ENCODE results near the gene ADAMTSL3.

The ADAMTSL3 gene

GRCh38 chr15:83971992-83972391 is 318.1 kb downstream of the ADAMTSL3 start:
- no peaks in the 10 kb centered on the region for H3K27me3 ChIP-seq (ENCODE audit: insufficient read depth, poor library complexity, severe bottlenecking)
- no peaks in the 10 kb centered on the region for H3K4me1 ChIP-seq (ENCODE audit: insufficient read depth, poor library complexity, severe bottlenecking)
- H3K36me3 ChIP-seq (ENCODE audit: low read depth) = no peaks in the 10 kb centered on the region
- no peaks in the 10 kb centered on the region for H3K9me3 ChIP-seq (ENCODE audit: severe bottlenecking)
- TF ChIP-seq, protein P1, sequence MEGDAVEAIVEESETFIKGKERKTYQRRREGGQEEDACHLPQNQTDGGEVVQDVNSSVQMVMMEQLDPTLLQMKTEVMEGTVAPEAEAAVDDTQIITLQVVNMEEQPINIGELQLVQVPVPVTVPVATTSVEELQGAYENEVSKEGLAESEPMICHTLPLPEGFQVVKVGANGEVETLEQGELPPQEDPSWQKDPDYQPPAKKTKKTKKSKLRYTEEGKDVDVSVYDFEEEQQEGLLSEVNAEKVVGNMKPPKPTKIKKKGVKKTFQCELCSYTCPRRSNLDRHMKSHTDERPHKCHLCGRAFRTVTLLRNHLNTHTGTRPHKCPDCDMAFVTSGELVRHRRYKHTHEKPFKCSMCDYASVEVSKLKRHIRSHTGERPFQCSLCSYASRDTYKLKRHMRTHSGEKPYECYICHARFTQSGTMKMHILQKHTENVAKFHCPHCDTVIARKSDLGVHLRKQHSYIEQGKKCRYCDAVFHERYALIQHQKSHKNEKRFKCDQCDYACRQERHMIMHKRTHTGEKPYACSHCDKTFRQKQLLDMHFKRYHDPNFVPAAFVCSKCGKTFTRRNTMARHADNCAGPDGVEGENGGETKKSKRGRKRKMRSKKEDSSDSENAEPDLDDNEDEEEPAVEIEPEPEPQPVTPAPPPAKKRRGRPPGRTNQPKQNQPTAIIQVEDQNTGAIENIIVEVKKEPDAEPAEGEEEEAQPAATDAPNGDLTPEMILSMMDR (IDR thresholded peaks at IDR 0.05; ENCODE audit: poor library complexity, severe bottlenecking) = no peak
- ATAC-seq (ENCODE audit: low read depth) = no peak
- no peak overlapping the region for H3K27ac ChIP-seq (ENCODE audit: poor library complexity, severe bottlenecking)
- H3K4me3 ChIP-seq (ENCODE audit: severe bottlenecking) = no peak overlapping the region
- DNase-seq (ENCODE audit: low spot score) = no peak

GRCh38 chr15:83973816-83974215 is 319.9 kb downstream of the ADAMTSL3 start:
- TF ChIP-seq, protein P1 (IDR thresholded peaks at IDR 0.05; ENCODE audit: poor library complexity, severe bottlenecking) = peak; percentile 76
- no peak overlapping the region for H3K4me3 ChIP-seq (ENCODE audit: severe bottlenecking)
- H3K36me3 ChIP-seq (ENCODE audit: low read depth) = no peaks in the 10 kb centered on the region
- no peaks in the 10 kb centered on the region for H3K27me3 ChIP-seq (ENCODE audit: insufficient read depth, poor library complexity, severe bottlenecking)
- DNase-seq (ENCODE audit: low spot score) (no peak), ATAC-seq (ENCODE audit: low read depth) (peak; percentile 58; the same call in 2 of the 3 replicates)
- no peaks in the 10 kb centered on the region for H3K4me1 ChIP-seq (ENCODE audit: insufficient read depth, poor library complexity, severe bottlenecking)
- H3K27ac ChIP-seq (ENCODE audit: poor library complexity, severe bottlenecking) = no peak overlapping the region
- H3K9me3 ChIP-seq (ENCODE audit: severe bottlenecking) = no peaks in the 10 kb centered on the region

GRCh38 chr15:83977992-83978391 is 324.1 kb downstream of the ADAMTSL3 start:
- Histone ChIP-seq H3K9me3 (ENCODE audit: severe bottlenecking) (no peaks in the 10 kb centered on the region), H3K27me3 (ENCODE audit: insufficient read depth, poor library complexity, severe bottlenecking) (no peaks in the 10 kb centered on the region), H3K27ac (ENCODE audit: poor library complexity, severe bottlenecking) (peak overlapping the region; percentile 3), H3K4me3 (ENCODE audit: severe bottlenecking) (no peak overlapping the region), H3K4me1 (ENCODE audit: insufficient read depth, poor library complexity, severe bottlenecking) (no peaks in the 10 kb centered on the region), H3K36me3 (ENCODE audit: low read depth) (no peaks in the 10 kb centered on the region)
- TF ChIP-seq, protein P1 (IDR thresholded peaks at IDR 0.05; ENCODE audit: poor library complexity, severe bottlenecking) = no peak
- DNase-seq (ENCODE audit: low spot score) (no peak), ATAC-seq (ENCODE audit: low read depth) (peak; percentile 28; the same call in 2 of the 3 replicates)

GRCh38 chr15:83978588-83978987 is 324.7 kb downstream of the ADAMTSL3 start:
- no peaks in the 10 kb centered on the region for H3K36me3 ChIP-seq (ENCODE audit: low read depth)
- H3K9me3 ChIP-seq (ENCODE audit: severe bottlenecking) = no peaks in the 10 kb centered on the region
- DNase-seq (ENCODE audit: low spot score) (no peak), ATAC-seq (ENCODE audit: low read depth) (0 out of 3 replicates have a peak, but pooled peaks have one; percentile 45)
- TF ChIP-seq, protein P1 (IDR thresholded peaks at IDR 0.05; ENCODE audit: poor library complexity, severe bottlenecking) = no peak
- H3K4me1 ChIP-seq (ENCODE audit: insufficient read depth, poor library complexity, severe bottlenecking) = no peaks in the 10 kb centered on the region
- no peak overlapping the region for H3K27ac ChIP-seq (ENCODE audit: poor library complexity, severe bottlenecking)
- no peak overlapping the region for H3K4me3 ChIP-seq (ENCODE audit: severe bottlenecking)
- no peaks in the 10 kb centered on the region for H3K27me3 ChIP-seq (ENCODE audit: insufficient read depth, poor library complexity, severe bottlenecking)

GRCh38 chr15:83980637-83981036 is 326.7 kb downstream of the ADAMTSL3 start:
- H3K9me3 ChIP-seq (ENCODE audit: severe bottlenecking) = peaks cover 4% of the 10 kb centered on the region
- no peak overlapping the region for H3K4me3 ChIP-seq (ENCODE audit: severe bottlenecking)
- no peak overlapping the region for H3K27ac ChIP-seq (ENCODE audit: poor library complexity, severe bottlenecking)
- ATAC-seq (ENCODE audit: low read depth) = no peak
- TF ChIP-seq, protein P1 (IDR thresholded peaks at IDR 0.05; ENCODE audit: poor library complexity, severe bottlenecking) = no peak
- no peak for DNase-seq (ENCODE audit: low spot score)
- no peaks in the 10 kb centered on the region for H3K27me3 ChIP-seq (ENCODE audit: insufficient read depth, poor library complexity, severe bottlenecking)
- peaks cover 4% of the 10 kb centered on the region for H3K4me1 ChIP-seq (ENCODE audit: insufficient read depth, poor library complexity, severe bottlenecking)
- no peaks in the 10 kb centered on the region for H3K36me3 ChIP-seq (ENCODE audit: low read depth)
